NCI-H82 treated with DMSO at 0.1 percent for 48 hours (cell line): Measurements from ENCODE around the gene TMEM132A.

Experiments used
- DNase-seq: peaks from one replicate; lab custom pipeline; 2025; ENCODE audit not compliant: unreplicated experiment; lab: John Stamatoyannopoulos, UW

Gene TMEM132A

GRCh38 chr11:60919956-60920355 is 4.3 kb upstream of the TMEM132A start:
- DNase-seq, result no peak

GRCh38 chr11:60921259-60921658 is 3.0 kb upstream of the TMEM132A start:
- DNase-seq, result no peak

- DNase-seq, result no peak
Measured at GRCh38 chr11:60921777-60922335, 2.4 kb upstream of the TMEM132A start.

- no peak for DNase-seq
Measured at GRCh38 chr11:60922906-60923305, 1.4 kb upstream of the TMEM132A start.

DNA sequence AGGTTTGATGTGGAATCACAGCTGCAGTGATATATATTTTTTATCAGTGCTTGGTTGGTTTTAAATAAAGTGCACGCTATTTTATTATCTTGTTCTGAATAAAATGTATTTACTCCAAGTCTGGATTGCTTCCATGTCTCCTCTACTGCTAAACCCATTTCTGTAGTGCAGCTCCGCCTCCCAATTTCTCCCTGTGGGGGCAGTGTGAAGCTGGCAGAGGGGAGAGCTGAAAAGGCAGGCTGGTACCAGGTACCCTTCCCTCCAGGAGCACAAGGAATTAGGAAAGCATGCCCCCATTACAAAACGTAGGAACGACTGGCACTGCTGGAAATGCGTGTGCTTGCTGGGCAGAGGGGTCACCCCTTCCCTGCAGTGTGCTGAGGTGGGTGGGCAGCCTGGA is 934 bp upstream of the TMEM132A start:
- no peak for DNase-seq

GRCh38 chr11:60923800-60924109 is 505 bp upstream of the TMEM132A start:
- DNase-seq, result no peak

- DNase-seq, result no peak
Measured at GRCh38 chr11:60924906-60925853, 920 bp downstream of the TMEM132A start.

- DNase-seq, result no peak
Measured at GRCh38 chr11:60925868-60926267, 1.6 kb downstream of the TMEM132A start.

DNA sequence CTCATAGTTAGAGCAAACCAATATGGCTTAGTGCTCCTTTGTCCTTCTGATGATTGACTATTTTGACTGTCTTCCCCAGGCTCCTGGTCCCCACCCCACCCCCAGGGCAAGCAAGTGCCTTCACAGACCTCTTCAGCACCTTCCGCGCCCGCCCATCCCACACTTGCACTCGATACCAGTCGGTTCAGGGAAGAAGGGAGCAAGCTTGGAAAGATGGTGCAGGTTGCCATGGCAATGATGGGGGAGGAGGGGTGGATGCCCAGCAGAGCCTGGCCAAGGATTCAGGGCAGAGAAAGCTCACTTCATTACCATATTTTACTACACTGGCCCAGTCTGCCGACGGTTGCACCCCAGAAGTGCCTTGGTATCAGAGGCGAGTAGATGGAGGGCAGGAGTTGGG is 2.2 kb downstream of the TMEM132A start:
- no peak for DNase-seq

DNA sequence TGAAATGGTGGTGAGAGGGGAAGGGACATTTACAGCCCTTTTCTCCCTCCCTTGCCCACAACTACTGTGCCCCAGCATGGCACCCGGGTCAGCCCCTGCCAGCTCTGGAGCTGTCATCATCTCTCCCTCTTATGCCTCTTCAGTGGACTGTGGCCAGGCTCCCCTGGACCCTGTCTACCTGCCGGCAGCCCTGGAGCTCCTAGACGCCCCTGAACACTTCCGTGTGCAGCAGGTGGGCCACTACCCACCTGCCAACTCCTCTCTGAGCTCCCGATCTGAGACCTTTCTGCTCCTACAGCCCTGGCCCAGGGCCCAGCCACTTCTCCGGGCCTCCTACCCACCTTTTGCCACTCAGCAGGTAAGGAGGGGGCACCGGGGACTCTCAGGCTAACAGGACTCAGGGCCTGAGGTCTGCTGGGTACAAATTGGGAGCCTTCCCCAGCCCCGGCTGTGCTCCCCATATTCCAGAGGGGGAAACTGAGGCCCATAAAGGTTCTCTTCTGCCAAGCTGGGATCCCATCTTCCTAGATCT is 2.9 kb downstream of the TMEM132A start:
- no peak for DNase-seq

- no peak for DNase-seq
Measured at GRCh38 chr11:60927600-60927999, 3.3 kb downstream of the TMEM132A start.

DNA sequence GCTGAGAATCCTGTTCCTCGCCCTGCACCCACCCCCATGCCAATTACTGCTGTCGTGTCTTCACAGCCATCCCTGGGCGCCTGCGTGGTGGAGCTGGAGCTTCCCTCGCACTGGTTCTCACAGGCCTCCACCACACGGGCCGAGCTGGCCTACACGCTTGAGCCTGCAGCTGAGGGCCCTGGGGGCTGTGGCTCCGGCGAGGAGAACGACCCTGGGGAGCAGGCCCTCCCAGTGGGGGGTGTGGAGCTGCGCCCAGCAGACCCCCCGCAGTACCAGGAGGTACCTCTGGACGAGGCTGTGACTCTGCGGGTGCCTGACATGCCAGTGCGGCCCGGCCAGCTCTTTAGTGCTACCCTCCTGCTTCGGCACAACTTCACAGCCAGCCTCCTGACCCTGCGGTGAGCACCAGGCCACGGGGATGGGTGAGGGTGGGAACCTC is 4.3 kb downstream of the TMEM132A start:
- DNase-seq, result no peak

DNA sequence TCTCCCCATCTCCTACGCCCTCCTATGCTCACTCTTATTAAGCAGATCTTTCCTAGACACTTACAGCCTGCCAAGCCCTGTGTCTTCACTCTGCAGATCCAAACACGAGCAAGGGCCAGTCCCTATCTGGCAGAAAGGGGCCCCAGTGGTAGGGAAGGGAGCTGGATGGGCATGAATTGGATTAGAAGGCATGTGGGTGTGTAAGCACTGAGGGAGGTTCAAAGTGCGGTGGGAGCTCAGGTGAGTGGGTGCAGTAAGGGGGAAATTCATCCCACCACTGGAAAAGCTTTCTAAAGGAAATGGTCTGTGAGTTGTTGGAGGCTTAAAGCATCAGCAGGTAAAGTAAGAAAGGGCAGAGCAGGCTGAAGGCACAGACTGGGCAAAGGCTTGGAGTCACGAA is 5.5 kb downstream of the TMEM132A start:
- DNase-seq, result no peak

- no peak for DNase-seq
Measured at GRCh38 chr11:60930394-60930793, 6.1 kb downstream of the TMEM132A start.

GRCh38 chr11:60931917-60932316 is 7.7 kb downstream of the TMEM132A start:
- no peak for DNase-seq

GRCh38 chr11:60932605-60933356 is 8.5 kb downstream of the TMEM132A start:
- DNase-seq, result no peak

GRCh38 chr11:60933416-60934123 is 9.3 kb downstream of the TMEM132A start:
- no peak for DNase-seq

GRCh38 chr11:60934124-60934789 is 10.0 kb downstream of the TMEM132A start:
- DNase-seq, result no peak

- no peak for DNase-seq
Measured at GRCh38 chr11:60934790-60935605, 10.7 kb downstream of the TMEM132A start.
